Measurements from ENCODE around the gene NQO2.

- TF ChIP-seq TEAD4 (IDR thresholded peaks at IDR 0.05) (no peak), RAD21 (IDR thresholded peaks at IDR 0.05; ENCODE audit: low read depth) (no peak), TAF1 (IDR thresholded peaks at IDR 0.05; ENCODE audit: low read depth) (no peak), ZBTB7A (IDR thresholded peaks at IDR 0.05; ENCODE audit: low read depth) (no peak), YY1 (IDR thresholded peaks at IDR 0.05; ENCODE audit: low read depth) (no peak), CREB1 (IDR thresholded peaks at IDR 0.05; ENCODE audit: low read depth) (no peak), TCF12 (IDR thresholded peaks at IDR 0.05; ENCODE audit: low read depth) (no peak), REST (IDR thresholded peaks at IDR 0.05; ENCODE audit: low read depth) (no peak), CEBPB (IDR thresholded peaks at IDR 0.05) (no peak), MAX (IDR thresholded peaks at IDR 0.05) (no peak), EP300 (IDR thresholded peaks at IDR 0.05; ENCODE audit: borderline replicate concordance) (no peak), EGR1 (IDR thresholded peaks at IDR 0.05) (no peak), FOXM1 (IDR thresholded peaks at IDR 0.05; ENCODE audit: borderline replicate concordance, low read depth) (no peak)
Observed at GRCh38 chr6:3041147-3041546, 41.5 kb downstream of the NQO2 start.
